ENCODE measurements around the gene ADCY6.
"Not testable (repeated sequence)": the region's sequence is repeated elsewhere in the genome, so short reads cannot be mapped to it uniquely, and the experiment has no call there.

ADCY6 gene

GRCh38 chr12:48728807-48729206 is 60.1 kb downstream of the ADCY6 start (continued):
- no peak for TF ChIP-seq TSHZ2 (CRISPR knock-in tag; IDR thresholded peaks at IDR 0.05)

- not testable (repeated sequence) for ATAC-seq
These were observed 68.2 kb downstream of the ADCY6 start for GRCh38 chr12:48720737-48721136.

- ATAC-seq: not testable (repeated sequence)
These were observed 68.7 kb downstream of the ADCY6 start for GRCh38 chr12:48720171-48720570.

- ATAC-seq: not testable (repeated sequence)
These were observed 69.9 kb downstream of the ADCY6 start for GRCh38 chr12:48719002-48719401.

- no peak; the same call in 2 of the 3 replicates for ATAC-seq
- TF ChIP-seq TSHZ2 (CRISPR knock-in tag; IDR thresholded peaks at IDR 0.05): no peak
- no peak for TF ChIP-seq RARB (CRISPR knock-in tag; IDR thresholded peaks at IDR 0.05)
These were observed 71.6 kb downstream of the ADCY6 start for GRCh38 chr12:48717252-48717695.

GRCh38 chr12:48716493-48717251 is 72.2 kb downstream of the ADCY6 start, which contains the start of gene CCNT1:
Gene CCNT1 (minus strand): TSS chr12:48716707. CDS start chr12:48716675, 32 bp downstream.
- TF ChIP-seq POU6F1 (CRISPR knock-in tag; IDR thresholded peaks at IDR 0.05; ENCODE audit: borderline replicate concordance, low read depth) (0 out of 2 replicates have a peak, but pooled peaks have one; percentile 73), ZNF8 (CRISPR knock-in tag; IDR thresholded peaks at IDR 0.05) (0 out of 2 replicates have a peak, but pooled peaks have one; percentile 9), ZFP30 (CRISPR knock-in tag; IDR thresholded peaks at IDR 0.05) (no peak), ISL1 (CRISPR knock-in tag; IDR thresholded peaks at IDR 0.05) (peak; percentile 38; the same call in 1 of the 2 replicates), CREB5 (CRISPR knock-in tag; IDR thresholded peaks at IDR 0.05; ENCODE audit: low read depth) (no peak), ZNF565 (CRISPR knock-in tag; conservative IDR thresholded peaks at IDR 0.05; ENCODE audit: low read depth) (no peak), GLIS3 (CRISPR knock-in tag; IDR thresholded peaks at IDR 0.05) (no peak), ZFP3 (CRISPR knock-in tag; IDR thresholded peaks at IDR 0.05) (peak; percentile 95), PPARA (CRISPR knock-in tag; IDR thresholded peaks at IDR 0.05; ENCODE audit: borderline replicate concordance) (0 out of 2 replicates have a peak, but pooled peaks have one; percentile 39)

More at GRCh38 chr12:48716493-48717251, 72.2 kb downstream of the ADCY6 start, which contains the start of gene CCNT1:
- ATAC-seq: peak; percentile 96

Data from SK-N-SH treated with all-trans-retinoic acid at 6 μM for 48 hours (cell line).